Measurements from ENCODE around the gene ADGRA1.
A peak's percentile ranks its signal among the peaks of the same experiment; 100 is the strongest.

ADGRA1 gene

GRCh38 chr10:133113146-133113830 lies 25.6 kb downstream of the ADGRA1 start:
- no peak for DNase-seq (ENCODE audit: low spot score)

GRCh38 chr10:133113847-133114246 lies 26.1 kb downstream of the ADGRA1 start:
- DNase-seq (ENCODE audit: low spot score) = no peak

DNA sequence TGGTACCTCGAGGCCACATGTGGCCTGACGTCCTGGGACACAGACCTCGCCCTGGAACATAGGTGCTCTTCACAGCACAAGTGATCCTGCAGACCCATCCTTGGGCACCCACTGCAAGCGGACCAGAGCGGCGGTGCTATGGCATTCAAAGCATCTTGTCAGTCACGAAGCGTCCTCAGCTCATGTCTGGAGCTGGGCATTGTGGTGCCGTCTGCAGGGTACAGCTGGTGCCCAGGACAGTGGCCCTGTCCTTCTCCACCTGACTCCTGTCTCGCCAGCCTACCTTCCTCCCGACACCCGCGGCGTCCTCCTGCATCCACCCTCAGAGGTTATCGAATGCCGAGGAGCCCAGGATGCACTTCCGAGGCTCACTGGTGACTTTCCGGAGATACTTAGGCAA lies 26.5 kb downstream of the ADGRA1 start:
- no peak for DNase-seq (ENCODE audit: low spot score)

- no peak for DNase-seq (ENCODE audit: low spot score)
Observed at GRCh38 chr10:133114726-133115452, 27.2 kb downstream of the ADGRA1 start.

GRCh38 chr10:133115453-133115842 lies 27.7 kb downstream of the ADGRA1 start:
- no peak for DNase-seq (ENCODE audit: low spot score)

DNA sequence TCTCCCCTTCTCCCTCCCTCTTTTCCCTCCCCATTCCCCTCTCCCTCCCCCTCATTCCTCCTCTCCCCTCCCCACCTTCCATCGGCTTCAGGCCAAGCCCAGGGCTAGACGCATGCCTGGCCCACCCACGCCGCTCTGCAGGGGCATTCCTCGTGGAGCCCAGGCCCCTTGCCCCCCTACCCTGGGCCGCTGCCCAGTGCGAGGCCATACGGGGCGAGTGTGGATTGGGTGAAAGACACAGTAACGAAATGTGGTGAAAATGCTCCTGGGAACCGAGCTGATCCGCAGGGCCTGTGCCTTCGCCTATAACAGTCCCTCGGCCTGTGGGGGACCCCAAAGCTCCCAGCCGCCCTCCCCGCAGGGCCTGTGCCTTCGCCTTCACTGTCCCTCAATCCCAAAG lies 28.3 kb downstream of the ADGRA1 start:
- no peak for DNase-seq (ENCODE audit: low spot score)

DNA sequence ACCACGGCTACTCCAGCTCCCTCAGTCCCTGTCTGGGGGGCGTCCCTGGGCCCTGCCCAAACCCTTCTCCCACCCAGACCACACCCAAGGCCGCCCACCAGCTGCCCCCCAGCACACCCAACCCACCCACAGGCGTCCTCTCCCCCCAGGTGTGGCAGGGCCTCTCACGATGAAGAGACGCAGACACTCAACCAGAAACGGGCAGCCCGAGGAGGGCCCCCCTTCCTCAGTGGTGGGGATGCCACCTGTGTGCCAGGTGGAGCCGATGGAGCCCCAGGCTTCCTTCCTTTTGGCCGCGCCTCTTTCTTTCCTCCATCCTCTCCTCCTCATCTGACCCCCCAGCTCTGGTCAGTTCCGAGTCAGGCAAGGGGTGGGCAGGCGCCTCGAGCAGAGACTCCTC lies 28.7 kb downstream of the ADGRA1 start:
- DNase-seq (ENCODE audit: low spot score) = no peak

DNA sequence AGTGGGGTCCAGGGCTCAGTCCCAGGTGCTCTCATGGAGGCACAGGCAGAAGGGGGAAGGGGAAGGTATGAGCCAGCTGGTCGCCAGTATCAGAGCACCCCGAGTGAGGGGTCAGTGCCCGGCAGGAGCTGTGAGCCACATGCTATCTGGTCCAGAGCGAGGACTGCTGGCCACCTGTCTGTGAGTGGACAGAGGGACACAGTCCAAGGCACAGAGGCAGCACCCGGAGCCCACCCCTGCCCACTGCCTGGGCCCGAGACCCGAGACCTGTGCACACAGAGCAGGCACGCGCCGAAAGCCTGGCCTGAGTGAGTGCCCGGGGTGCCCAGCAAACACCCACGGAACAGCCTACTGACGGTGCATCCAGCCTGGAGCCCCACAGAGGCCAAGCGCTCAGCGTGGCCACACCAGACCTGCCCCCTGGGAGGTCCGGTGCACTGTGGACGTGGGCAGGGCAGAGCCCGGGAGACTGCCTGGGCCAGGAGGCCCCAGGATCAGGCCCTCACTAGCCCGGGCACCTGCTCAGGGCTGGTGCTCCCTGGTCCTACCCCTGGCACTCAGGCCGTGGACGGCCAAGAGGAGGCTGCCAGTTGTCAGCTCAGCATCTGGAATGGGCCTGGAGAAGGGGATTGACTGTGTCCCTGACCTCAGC lies 29.4 kb downstream of the ADGRA1 start:
- no peak for DNase-seq (ENCODE audit: low spot score)

DNA sequence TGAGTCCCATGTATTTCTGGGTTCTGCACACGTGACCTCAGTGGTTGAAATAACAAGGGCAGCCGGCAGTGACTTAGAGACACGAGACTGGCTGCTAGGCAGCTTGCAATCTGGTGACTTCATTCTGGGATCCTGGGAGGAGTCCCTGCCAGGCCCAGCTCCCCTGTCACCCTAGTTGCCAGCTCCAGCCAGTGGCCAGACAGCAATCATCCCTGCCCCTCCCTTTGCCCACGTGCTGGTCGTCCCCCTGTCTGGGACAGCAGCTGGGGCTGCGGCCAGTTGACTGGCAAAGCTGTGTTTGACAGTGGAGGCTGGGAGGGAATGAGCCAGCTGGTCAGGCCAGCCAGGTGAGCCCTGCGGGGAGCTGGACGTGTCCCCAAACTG lies 30.0 kb downstream of the ADGRA1 start:
- no peak for DNase-seq (ENCODE audit: low spot score)

- no peak for DNase-seq (ENCODE audit: low spot score)
Observed at GRCh38 chr10:133121479-133121878, 33.8 kb downstream of the ADGRA1 start.

GRCh38 chr10:133122171-133122935 lies 34.6 kb downstream of the ADGRA1 start:
- no peak for DNase-seq (ENCODE audit: low spot score)

GRCh38 chr10:133123050-133123745 lies 35.5 kb downstream of the ADGRA1 start:
- no peak for DNase-seq (ENCODE audit: low spot score)

- no peak for DNase-seq (ENCODE audit: low spot score)
Observed at GRCh38 chr10:133123746-133124356, 36.1 kb downstream of the ADGRA1 start.

GRCh38 chr10:133124357-133125211 lies 36.9 kb downstream of the ADGRA1 start:
- DNase-seq (ENCODE audit: low spot score) = no peak

- no peak for DNase-seq (ENCODE audit: low spot score)
Observed at GRCh38 chr10:133125901-133126300, 38.2 kb downstream of the ADGRA1 start.

DNA sequence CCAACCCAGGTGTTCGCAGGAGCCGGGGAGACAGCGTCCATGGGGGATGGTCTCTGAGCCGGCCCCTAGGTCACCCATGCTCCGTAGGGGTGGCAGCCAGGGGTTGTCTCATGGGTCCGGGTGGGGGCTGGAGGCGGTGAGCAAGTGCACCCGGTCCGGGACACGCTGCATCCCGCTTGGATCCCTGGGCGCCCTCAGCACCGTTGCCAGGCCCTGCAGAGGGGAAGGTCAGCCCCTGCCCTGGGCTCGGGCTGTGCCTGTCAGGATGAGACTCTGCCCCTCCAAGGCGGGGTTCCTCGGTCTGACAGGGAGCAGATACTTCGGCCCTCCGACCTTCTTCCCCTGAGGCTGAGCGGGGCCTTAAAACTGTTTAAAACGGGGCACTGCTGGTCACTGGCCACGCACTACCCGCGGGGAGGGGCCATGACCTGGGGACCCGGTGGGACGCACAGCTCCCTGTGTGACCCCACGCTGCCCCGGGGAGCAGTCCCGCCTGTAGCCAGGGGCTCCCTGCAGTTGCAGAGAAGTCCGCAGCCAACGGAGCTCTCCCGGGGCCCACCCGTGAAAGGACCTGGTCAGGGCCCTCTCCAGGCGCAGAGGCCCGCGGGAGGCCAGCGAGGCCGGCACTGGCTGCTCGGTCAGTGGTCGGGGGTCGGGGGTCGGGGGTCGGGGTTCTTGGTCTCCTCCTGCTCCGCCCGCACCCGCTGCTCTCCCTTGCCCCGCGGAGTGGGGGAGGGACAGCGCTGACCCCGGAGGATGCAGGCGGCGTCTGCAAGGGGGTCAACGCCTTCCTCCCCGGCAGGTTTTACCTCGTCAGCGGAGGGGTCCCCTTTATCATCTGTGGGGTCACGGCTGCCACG lies 38.9 kb downstream of the ADGRA1 start:
- DNase-seq (ENCODE audit: low spot score) = no peak

- peak; percentile 63 for DNase-seq (ENCODE audit: low spot score)
Observed at GRCh38 chr10:133127291-133128125, 39.8 kb downstream of the ADGRA1 start.

All from NAMALWA (cell line).